ENCODE results near the gene RPL5. TPM values are rescaled to one million over a fixed set of nuclear protein-coding genes. Genes with fewer than 3 reads are reported as not detected.

RPL5 gene
- total RNA-seq, 4 donors from 2014 or later: 1,085 to 2,182 (median 1,790) TPM

- Histone ChIP-seq H3K27ac (replicated peaks in 1 of 4) (no peak overlapping the region), H3K9me3 (no peaks in the 10 kb centered on the region), H3K4me1 (peaks cover 22 to 33% (median 30%) of the 10 kb centered on the region in 4 donors), H3K36me3 (peaks cover 39 to 76% (median 70%) of the 10 kb centered on the region in 4 donors), H3K27me3 (no peaks in the 10 kb centered on the region), H3K4me3 (no peak overlapping the region)
- TF ChIP-seq CTCF (IDR thresholded peaks at IDR 0.05) (no peak), EP300 (IDR thresholded peaks at IDR 0.05) (no peak), POLR2AphosphoS5 (IDR thresholded peaks at IDR 0.05) (no peak), POLR2A (IDR thresholded peaks at IDR 0.05; ENCODE audit: low read depth) (no peak)
- no peak for DNase-seq (ENCODE audit: extremely low spot score)
- intact Hi-C loops (cut with DNase I): no loop called here
- 66% methylated on average over 4 of the region's 4 CpGs for WGBS
Measured at GRCh38 chr1:92842082-92843045, 10.5 kb downstream of the RPL5 start.

- DNase-seq (ENCODE audit: extremely low spot score): no peak
- TF ChIP-seq EP300 (IDR thresholded peaks at IDR 0.05): no peak
- no peaks in the 10 kb centered on the region for H3K9me3 ChIP-seq
Measured at GRCh38 chr1:92843046-92843423, 11.2 kb downstream of the RPL5 start.

GRCh38 chr1:92843429-92844352 lies 11.9 kb downstream of the RPL5 start:
- Histone ChIP-seq H3K4me3 (no peak overlapping the region), H3K36me3 (peaks cover 39 to 63% (median 59%) of the 10 kb centered on the region in 4 donors), H3K27me3 (no peaks in the 10 kb centered on the region), H3K4me1 (peaks cover 12 to 19% (median 17%) of the 10 kb centered on the region in 4 donors), H3K9me3 (no peaks in the 10 kb centered on the region), H3K27ac (replicated peaks in 1 of 4) (no peak overlapping the region)
- no peak for TF ChIP-seq CTCF (IDR thresholded peaks at IDR 0.05)
- no peak for TF ChIP-seq POLR2AphosphoS5 (IDR thresholded peaks at IDR 0.05)
- no peak for TF ChIP-seq POLR2A (IDR thresholded peaks at IDR 0.05; ENCODE audit: low read depth)
- no peak for TF ChIP-seq EP300 (IDR thresholded peaks at IDR 0.05)
- no peak for DNase-seq (ENCODE audit: extremely low spot score)
- whole genome bisulfite sequencing: 91% methylated on average over 8 of the region's 8 CpGs
- intact Hi-C loops (cut with DNase I): no loop called here

More at GRCh38 chr1:92843046-92843423, 11.2 kb downstream of the RPL5 start:
- peaks cover 39 to 69% (median 63%) of the 10 kb centered on the region in 4 donors for H3K36me3 ChIP-seq
- no peaks in the 10 kb centered on the region for H3K27me3 ChIP-seq
- 43% methylated on average over 2 of the region's 2 CpGs for WGBS
- H3K27ac ChIP-seq (replicated peaks in 1 of 4): no peak overlapping the region
- peaks cover 16 to 26% (median 23%) of the 10 kb centered on the region in 4 donors for H3K4me1 ChIP-seq
- H3K4me3 ChIP-seq: no peak overlapping the region
- intact Hi-C loops (cut with DNase I): no loop called here

- WGBS: 92% methylated on average over 3 of the region's 3 CpGs
- Histone ChIP-seq H3K36me3 (peaks cover 39 to 62% (median 54%) of the 10 kb centered on the region in 4 donors), H3K4me1 (peaks cover 7 to 12% (median 9%) of the 10 kb centered on the region in 4 donors)
Measured at GRCh38 chr1:92844439-92844838, 12.6 kb downstream of the RPL5 start.

More at GRCh38 chr1:92844439-92844838, 12.6 kb downstream of the RPL5 start:
- no peaks in the 10 kb centered on the region for H3K9me3 ChIP-seq
- no peak for DNase-seq (ENCODE audit: extremely low spot score)
- H3K4me3 ChIP-seq: no peak overlapping the region
- intact Hi-C loops (cut with DNase I): no loop called here
- H3K27me3 ChIP-seq: no peaks in the 10 kb centered on the region
- TF ChIP-seq EP300 (IDR thresholded peaks at IDR 0.05) (no peak), POLR2A (IDR thresholded peaks at IDR 0.05; ENCODE audit: low read depth) (no peak), POLR2AphosphoS5 (IDR thresholded peaks at IDR 0.05) (no peak), CTCF (IDR thresholded peaks at IDR 0.05) (no peak)
- no peak overlapping the region for H3K27ac ChIP-seq (replicated peaks in 1 of 4)
